ENCODE data around the gene CNN3. TPM values are rescaled to one million over a fixed set of nuclear protein-coding genes. Genes with fewer than 3 reads are reported as not detected.
A peak's percentile ranks its signal among the peaks of the same experiment; 100 is the strongest.

CNN3 gene
- total RNA-seq, 1 donor from 2014 or later, result 238 TPM

GRCh38 chr1:94884106-94884505 lies 42.8 kb downstream of the CNN3 start:
- TF ChIP-seq CTCF (IDR thresholded peaks at IDR 0.05), result no peak
- Mint-ChIP-seq H3K27ac (ENCODE audit: unreplicated experiment) (peak overlapping the region; percentile 96), H3K27me3 (ENCODE audit: unreplicated experiment) (no peaks in the 10 kb centered on the region), H3K4me3 (ENCODE audit: unreplicated experiment) (peak overlapping the region; percentile 48), H3K4me1 (ENCODE audit: unreplicated experiment) (peaks cover 33% of the 10 kb centered on the region), H3K36me3 (ENCODE audit: unreplicated experiment) (peaks cover under 1% of the 10 kb centered on the region), H3K9me3 (ENCODE audit: unreplicated experiment) (no peaks in the 10 kb centered on the region)
- DNase-seq (ENCODE audit: extremely low spot score, unreplicated experiment), result peak; percentile 86

GRCh38 chr1:94883691-94884090 lies 43.2 kb downstream of the CNN3 start:
- no peaks in the 10 kb centered on the region for H3K27me3 Mint-ChIP-seq (ENCODE audit: unreplicated experiment)
- peak overlapping the region; percentile 48 for H3K4me3 Mint-ChIP-seq (ENCODE audit: unreplicated experiment)
- no peaks in the 10 kb centered on the region for H3K36me3 Mint-ChIP-seq (ENCODE audit: unreplicated experiment)
- H3K9me3 Mint-ChIP-seq (ENCODE audit: unreplicated experiment), result no peaks in the 10 kb centered on the region
- TF ChIP-seq CTCF (IDR thresholded peaks at IDR 0.05), result no peak
- peak overlapping the region; percentile 96 for H3K27ac Mint-ChIP-seq (ENCODE audit: unreplicated experiment)
- H3K4me1 Mint-ChIP-seq (ENCODE audit: unreplicated experiment), result peaks cover 33% of the 10 kb centered on the region
- DNase-seq (ENCODE audit: extremely low spot score, unreplicated experiment), result no peak

GRCh38 chr1:94878329-94878728 lies 48.6 kb downstream of the CNN3 start:
- Mint-ChIP-seq H3K27ac (ENCODE audit: unreplicated experiment) (no peak overlapping the region), H3K9me3 (ENCODE audit: unreplicated experiment) (no peaks in the 10 kb centered on the region), H3K36me3 (ENCODE audit: unreplicated experiment) (no peaks in the 10 kb centered on the region), H3K27me3 (ENCODE audit: unreplicated experiment) (no peaks in the 10 kb centered on the region), H3K4me3 (ENCODE audit: unreplicated experiment) (no peak overlapping the region), H3K4me1 (ENCODE audit: unreplicated experiment) (peaks cover 16% of the 10 kb centered on the region)
- DNase-seq (ENCODE audit: extremely low spot score, unreplicated experiment), result no peak
- TF ChIP-seq CTCF (IDR thresholded peaks at IDR 0.05), result no peak

- peaks cover 12% of the 10 kb centered on the region for H3K4me1 Mint-ChIP-seq (ENCODE audit: unreplicated experiment)
- TF ChIP-seq CTCF (IDR thresholded peaks at IDR 0.05), result no peak
- no peaks in the 10 kb centered on the region for H3K36me3 Mint-ChIP-seq (ENCODE audit: unreplicated experiment)
- DNase-seq (ENCODE audit: extremely low spot score, unreplicated experiment), result no peak
- no peaks in the 10 kb centered on the region for H3K27me3 Mint-ChIP-seq (ENCODE audit: unreplicated experiment)
- no peaks in the 10 kb centered on the region for H3K9me3 Mint-ChIP-seq (ENCODE audit: unreplicated experiment)
- no peak overlapping the region for H3K4me3 Mint-ChIP-seq (ENCODE audit: unreplicated experiment)
- peak overlapping the region; percentile 27 for H3K27ac Mint-ChIP-seq (ENCODE audit: unreplicated experiment)
Observed at GRCh38 chr1:94876362-94876761, 50.5 kb downstream of the CNN3 start.

GRCh38 chr1:94875794-94876193 lies 51.1 kb downstream of the CNN3 start:
- TF ChIP-seq CTCF (IDR thresholded peaks at IDR 0.05), result no peak
- Mint-ChIP-seq H3K27ac (ENCODE audit: unreplicated experiment) (no peak overlapping the region), H3K4me1 (ENCODE audit: unreplicated experiment) (peaks cover 16% of the 10 kb centered on the region), H3K36me3 (ENCODE audit: unreplicated experiment) (no peaks in the 10 kb centered on the region), H3K9me3 (ENCODE audit: unreplicated experiment) (no peaks in the 10 kb centered on the region), H3K4me3 (ENCODE audit: unreplicated experiment) (no peak overlapping the region), H3K27me3 (ENCODE audit: unreplicated experiment) (no peaks in the 10 kb centered on the region)
- DNase-seq (ENCODE audit: extremely low spot score, unreplicated experiment), result no peak
